NOMO-1 treated with dmso at 0.1 percent for 144 hours (cell line): ENCODE measurements around the gene PRKCE.

Source experiments
- DNase-seq: peaks from one replicate; lab custom pipeline; 2025; ENCODE audit not compliant: unreplicated experiment; lab: John Stamatoyannopoulos, UW

PRKCE gene

DNA sequence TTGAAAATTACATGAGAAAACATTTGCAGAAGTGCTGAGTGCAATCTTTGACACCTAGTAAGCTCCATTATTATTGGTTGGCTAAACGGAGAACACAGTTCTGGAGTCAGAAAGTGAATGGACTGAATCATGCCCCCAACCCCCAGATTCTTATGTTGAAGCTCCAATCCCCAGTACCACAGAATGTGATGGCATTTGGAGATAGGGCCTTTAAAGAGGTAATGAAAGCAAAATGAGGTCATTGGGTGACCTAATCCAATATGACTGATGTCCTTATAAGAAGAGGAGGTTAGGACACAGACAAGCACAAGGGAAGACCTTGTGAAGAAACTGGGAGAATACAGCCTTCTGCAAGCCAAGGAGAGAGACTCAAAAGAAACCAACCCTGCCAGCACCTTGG is 444.8 kb downstream of the PRKCE start:
- no peak for DNase-seq

- no peak for DNase-seq
These were observed 446.4 kb downstream of the PRKCE start for GRCh38 chr2:46097714-46098480.

DNA sequence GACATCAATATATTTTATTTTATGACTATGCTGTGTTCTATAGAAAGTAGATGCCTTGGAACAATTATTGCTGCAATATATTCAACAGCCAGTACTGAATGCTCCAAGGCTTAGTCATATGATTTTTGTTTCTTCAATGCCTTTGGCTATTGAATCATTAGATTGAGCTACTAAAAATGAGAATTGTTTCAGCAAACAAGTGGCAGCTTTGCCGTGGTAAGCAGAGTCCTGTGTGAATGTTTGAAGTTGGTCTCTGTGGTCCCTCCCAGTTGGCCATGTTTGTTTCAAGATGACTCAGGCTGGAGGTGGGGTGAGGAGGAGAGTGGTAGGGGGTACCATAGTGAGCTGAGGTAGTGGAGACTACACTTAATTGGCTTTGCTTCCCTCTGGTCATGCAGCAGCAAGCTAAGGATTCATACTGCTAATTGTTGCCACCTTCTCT is 447.2 kb downstream of the PRKCE start:
- no peak for DNase-seq

DNA sequence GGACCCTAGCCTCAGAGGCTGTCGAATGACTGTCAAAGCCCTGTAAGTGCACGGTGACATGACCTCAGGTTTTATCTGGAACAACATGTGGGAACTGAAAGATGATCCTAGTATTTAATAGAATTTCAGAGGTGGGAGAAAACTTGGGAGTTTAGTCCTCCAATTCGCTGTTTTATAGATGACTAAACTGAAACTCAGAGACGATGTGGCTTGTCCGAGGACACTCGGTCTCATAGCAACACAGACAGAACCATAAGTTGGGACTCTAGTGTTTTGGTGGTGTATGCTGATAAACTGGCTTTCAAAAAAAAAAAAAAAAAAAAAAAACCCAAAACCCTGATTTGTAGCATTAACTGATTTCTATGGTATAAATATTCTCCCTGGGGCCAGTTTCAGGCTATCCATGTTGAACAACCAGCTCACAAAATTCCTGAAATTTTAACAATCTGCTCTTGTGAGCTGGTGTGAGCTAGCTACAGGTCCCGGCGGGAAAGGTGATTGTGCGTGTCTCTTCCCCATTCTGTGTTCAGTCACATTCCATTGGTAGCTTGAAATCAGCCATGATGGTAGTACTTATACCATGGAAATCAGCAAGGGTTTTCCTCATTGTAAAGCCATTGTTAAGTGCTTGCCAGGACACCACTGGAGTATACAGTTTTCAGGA is 450.2 kb downstream of the PRKCE start:
- no peak for DNase-seq

DNA sequence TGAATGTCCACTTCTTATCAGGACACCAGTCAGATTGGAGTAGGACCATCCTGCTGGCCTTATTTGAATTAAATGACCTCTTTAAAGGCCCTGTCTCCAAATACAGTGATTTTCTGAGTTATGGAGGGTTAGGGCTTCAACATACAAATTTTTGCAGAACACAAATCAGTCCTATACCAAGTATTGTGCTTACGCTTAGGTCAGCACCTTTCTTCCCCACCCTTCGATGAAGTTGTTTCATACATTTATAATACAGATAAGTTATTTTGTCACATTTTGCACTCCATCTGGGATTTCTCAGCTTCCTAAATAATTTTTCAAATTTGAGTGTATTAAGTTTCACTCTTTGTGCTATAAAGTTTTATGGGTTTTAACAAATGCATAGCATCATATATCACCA is 455.2 kb downstream of the PRKCE start:
- DNase-seq, result no peak

GRCh38 chr2:46114996-46115395 is 463.5 kb downstream of the PRKCE start:
- no peak for DNase-seq

DNA sequence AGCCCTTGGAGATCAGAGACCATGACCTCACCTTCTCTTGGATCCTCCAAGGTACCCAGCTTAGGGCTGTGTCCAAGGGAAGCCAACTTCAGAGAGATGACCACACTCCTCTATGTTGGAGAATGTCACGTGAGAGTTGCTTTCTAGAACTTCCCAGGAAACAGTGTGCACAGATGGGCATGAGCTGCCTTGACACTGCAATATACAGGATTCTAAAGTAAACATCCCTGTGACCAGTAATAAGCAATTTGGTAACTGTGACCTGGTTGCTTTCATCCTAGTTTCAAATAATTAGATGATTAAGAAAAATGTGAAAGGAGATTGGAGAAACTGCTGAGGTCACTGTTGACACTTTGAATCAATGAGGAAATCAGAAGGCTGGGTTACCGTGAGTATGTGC is 464.7 kb downstream of the PRKCE start:
- DNase-seq, result no peak

DNA sequence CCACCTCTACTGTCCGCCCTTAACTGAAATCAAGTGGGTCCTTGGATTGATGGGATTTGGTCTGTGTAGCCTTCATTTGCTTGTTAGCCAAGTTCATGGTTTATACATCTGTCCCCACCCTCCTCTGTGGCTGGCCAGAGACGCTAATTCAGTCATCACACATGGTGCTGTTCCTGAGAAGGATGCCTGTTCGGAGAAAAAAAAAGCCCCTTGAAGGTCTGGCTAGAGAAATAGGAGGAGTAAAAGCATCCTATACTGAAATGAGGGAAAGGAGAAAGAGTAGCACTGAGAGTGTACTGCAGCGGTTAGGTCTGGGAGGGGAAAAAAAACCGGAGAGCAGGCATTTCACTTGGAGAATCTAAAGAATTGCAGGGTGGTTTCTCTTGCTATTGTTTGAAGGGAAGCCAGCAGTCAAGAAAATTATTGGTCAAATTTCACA is 465.1 kb downstream of the PRKCE start:
- no peak for DNase-seq

DNA sequence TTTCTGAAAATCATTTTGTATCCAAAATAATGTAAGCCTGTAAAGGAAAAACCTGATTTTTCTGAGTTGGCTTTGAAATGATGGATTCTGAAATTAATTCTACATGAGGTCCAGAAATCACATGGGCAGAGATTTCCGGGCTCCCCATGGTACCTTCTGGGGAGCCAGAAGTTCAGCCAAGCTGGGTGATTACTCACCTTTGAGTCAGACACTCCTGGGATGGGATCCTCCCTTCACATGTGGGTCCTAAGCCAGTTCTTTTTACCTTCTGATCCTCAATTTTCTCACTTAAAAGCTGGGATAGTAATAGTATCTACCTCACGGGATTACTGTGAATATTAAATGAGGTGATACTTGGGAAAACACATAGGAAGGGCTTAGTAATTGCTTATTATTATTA is 465.9 kb downstream of the PRKCE start:
- no peak for DNase-seq

DNA sequence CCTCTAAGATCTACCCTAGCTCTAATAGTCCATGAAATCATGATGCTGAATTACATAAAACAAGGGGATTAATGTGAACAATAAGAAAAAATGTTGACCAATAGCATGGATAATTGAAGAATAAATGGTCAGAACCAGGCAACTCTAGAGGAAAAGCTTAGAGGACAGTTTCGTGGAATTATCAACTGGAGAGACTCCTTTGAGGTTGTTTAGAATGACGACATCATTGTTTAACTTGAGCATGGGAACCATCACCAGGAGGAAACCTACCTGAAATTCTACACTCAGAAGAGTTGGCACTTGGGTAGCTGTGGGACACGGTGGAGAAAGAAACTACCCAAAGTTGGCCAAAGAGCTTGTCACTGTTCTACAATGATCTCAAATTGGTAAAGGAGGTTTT is 466.5 kb downstream of the PRKCE start:
- no peak for DNase-seq

GRCh38 chr2:46118656-46119371 is 467.3 kb downstream of the PRKCE start:
- no peak for DNase-seq

DNA sequence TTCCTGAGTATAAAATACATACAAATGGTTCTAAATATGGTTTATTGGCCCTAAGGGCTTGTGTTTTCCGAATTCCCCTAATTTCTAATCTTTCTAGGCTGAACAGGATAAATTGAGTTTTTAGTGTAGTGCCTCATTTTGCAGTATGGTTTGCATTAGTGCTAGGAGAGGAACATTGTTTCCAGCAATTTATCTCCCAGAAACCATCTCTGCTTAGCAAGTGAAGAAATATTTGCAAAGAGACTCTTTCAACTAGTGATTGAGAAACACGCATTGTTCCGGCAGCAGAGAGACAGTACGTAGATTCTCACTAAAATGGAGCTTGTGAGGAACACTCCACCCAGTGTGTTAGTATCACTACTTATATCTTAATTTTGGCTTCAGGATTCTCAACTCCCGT is 468.0 kb downstream of the PRKCE start:
- DNase-seq, result peak; percentile 25

DNA sequence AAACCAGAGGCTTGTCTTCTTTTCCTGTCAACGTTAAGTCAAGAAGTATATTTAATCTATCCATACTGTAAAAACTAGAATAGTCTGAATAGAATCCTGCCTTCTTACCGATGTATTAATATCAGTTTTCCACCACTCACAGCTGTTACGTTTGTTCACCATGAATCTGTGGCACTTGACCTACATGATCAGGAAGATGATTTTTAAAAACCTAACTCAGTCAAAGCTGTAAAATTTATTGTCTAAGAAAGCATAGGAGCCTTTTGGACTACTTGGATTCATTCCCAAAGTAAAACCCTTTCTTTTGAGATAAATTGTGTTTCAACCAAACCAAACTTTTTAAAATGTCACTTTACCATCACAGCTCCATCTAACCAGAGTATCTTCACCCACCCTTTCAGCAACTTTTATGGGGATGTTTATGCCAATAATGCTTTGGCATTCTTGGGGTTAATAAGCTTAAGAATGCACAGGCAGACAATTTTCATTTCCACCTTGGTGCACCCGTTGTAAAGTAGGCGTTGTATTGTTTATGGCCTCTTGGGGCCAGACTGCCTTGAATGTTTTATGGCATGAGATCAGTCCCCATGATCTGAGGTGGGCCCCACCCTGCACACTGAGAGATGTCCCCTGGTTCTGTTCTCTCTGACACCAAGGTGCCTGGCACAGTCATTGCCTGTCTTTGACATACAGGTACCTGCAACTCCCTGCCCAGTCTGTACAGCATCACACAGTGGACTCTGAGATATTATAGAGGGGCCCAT is 469.5 kb downstream of the PRKCE start:
- no peak for DNase-seq

DNA sequence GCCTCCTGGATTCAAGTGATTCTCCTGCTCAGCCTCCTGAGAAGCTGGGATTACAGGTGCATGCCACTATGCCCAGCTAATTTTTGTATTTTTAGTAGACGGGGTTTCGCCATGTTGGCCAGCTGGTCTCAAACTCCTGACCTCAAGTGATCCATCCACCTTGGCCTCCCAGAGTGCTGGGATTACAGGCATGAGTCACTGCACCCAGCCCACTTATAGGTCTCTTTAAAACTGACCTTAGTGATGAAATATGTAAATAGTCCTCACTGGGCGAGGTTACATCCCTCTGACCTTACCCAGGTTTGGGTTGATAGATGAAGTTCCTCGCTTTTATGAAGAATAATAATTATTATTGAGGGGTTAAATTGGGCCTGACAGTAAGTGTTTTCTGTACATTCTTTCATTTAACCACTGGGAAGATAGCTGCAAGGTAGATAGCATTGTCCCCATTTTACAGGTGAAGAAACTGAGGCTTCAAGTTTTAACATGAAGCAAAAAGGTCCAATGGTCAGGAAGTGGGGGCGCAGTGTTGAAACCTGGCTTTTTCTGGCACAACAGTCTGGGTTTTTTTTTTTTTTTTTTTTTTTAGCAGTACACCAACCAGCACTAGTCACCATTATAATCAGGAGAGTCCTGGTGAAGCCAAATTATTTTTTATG is 471.0 kb downstream of the PRKCE start:
- DNase-seq, result no peak

DNA sequence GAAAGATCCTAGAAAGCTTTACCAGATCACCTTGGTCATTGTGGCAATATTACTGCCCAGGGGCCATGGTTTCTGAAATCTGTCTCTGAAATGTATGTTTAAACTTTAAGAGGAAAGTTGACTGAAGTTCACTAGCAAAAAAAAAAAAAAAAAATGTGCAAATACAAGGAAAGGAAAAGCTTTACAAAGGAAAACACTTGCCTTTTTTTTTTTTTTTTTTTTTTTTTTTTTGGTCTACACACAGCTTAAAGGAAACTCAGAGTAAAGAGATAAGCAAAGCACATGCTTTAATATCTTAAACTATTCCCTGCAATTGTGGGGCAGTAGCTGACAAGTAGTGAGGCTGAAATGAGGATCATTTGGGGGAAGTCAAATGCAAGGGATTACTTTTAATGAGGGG is 471.5 kb downstream of the PRKCE start:
- DNase-seq, result no peak

- DNase-seq, result no peak
These were observed 474.3 kb downstream of the PRKCE start for GRCh38 chr2:46125798-46126197.

DNA sequence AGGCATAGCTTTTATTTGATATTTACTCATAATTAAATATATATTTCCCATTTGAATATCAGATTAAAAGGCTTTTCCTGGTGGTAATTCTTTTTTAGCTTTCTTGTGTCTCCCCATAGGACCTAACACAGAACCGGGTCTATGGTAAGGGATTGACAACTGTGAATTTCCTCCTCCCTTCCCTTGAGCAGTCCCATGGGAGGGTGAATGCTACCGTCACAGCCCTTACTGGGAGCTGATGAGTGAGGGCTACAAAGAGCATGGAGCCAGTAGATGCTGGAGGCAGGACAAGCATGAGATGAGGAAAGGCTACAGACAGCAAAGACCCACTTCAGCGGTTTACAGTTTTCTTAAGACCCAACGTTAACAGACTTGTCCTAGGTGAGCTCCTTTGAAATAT is 475.1 kb downstream of the PRKCE start:
- DNase-seq, result no peak

GRCh38 chr2:46127176-46127575 is 475.7 kb downstream of the PRKCE start:
- DNase-seq, result no peak

DNA sequence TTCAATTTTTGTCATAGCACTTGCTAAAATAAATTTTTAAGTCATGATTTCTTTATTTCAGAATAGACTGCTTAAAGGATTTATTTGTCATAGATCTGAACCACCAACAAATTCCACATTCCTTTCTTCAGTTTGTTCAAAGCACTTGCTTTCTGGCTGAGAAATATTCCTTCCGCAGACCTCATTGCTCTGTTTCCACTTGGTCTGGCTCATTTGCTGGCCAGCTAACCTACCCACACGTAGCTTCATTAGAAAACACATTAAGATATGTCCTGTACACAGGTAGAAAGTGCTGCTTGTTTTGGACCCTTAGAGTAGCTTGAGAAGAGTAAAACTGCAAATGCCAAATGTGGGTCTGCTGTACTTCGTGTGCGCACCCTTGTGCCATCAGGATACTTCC is 479.0 kb downstream of the PRKCE start:
- DNase-seq, result no peak

- no peak for DNase-seq
These were observed 481.5 kb downstream of the PRKCE start for GRCh38 chr2:46132996-46133395.
